NCI-H345 treated with DMSO at 0.1 percent for 48 hours (cell line): ENCODE results near the gene GPR162.

Source experiments
- DNase-seq: peaks from one replicate; lab custom pipeline; 2025; ENCODE audit not compliant: unreplicated experiment; lab: John Stamatoyannopoulos, UW

The GPR162 gene

DNA sequence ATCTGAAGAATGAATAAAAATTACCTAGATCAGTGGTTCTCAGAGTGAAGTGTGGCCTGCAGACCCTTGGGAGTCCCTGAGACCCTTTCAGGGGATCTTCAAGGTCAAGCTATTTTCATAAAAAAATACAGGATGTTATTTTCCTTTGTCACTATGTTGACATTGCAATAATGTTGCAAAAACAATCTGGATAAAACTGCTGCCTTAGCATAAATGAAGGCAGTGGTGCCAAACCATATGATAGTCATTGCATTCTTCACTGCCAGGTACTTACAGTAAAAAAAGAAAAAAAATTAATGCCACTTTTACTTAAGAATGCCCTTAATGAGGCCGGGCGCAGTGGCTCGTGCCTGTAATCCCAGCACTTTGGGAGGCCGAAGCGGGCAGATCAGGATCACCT lies 34.3 kb upstream of the GPR162 start:
- DNase-seq: no peak

- no peak for DNase-seq
Measured at GRCh38 chr12:6788972-6789924, 32.4 kb upstream of the GPR162 start, which contains the start of gene CD4. Gene CD4 (plus strand): TSS chr12:6789528. CDS start chr12:6800139, 10,611 bp downstream.

DNA sequence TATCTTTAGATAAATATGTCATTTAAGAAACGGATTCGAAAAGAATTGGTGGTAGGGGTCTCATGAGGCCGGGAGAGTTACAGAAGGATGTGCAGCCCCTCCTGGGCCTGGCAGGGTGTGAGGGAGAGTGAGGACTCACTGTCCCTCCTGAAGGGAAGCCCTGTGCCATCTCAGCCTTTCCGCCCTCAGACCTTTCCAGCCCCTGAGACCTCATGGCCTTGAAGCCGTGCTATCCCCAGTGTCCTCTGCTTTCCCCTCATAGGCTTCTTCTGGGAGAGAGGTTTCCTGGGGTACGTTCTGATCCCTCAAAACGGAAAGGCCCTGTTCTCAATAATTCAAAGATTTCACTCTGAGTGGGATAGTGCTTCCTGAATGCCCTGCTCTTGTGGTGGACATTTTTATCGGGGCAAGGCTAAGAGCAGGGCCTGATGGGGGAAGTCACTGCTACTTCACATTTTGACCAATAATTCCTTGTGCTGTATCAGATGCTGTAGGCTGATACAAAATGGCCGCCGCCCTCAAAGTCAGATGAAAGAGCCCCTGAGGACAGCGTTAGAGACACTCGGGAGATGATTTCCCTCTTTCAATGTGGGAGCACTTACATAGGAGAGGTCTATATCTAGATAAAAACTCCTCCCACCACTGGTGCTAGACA lies 31.0 kb upstream of the GPR162 start:
- no peak for DNase-seq

- no peak for DNase-seq
Measured at GRCh38 chr12:6791931-6792520, 29.6 kb upstream of the GPR162 start.

DNA sequence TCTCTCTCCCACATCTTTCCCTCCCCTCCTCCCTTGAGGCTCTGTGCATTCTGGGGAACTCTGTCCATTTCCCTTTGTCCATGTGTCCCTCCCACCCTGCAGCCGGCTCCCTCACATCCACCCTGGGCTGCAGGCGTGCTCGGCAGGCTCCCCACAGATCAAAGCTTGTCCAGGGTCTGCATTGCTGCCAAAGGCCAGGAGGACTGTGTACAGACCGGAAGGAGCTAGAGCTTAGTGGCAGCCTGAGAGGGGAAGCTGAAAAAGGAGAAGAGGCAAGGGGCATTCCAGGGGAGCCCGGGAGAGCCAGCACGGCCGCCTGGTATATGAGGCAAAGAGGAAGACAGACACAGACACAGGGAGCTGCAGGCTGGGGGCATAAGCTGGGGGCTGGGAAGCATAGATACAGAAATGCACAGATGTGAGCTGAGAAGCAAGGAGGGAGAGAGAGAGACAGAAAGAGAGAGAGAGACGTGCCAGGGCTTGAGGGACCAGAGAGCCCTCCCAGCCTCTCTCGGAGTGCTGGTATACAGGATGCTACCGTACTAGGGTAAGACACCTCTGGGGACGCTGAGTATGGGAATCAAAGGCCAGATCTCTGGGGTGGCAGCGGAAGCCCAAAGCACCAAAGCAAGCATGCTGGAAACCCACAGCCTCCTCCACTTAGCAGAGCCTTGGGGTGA lies 29.0 kb upstream of the GPR162 start:
- DNase-seq: no peak

GRCh38 chr12:6795088-6795487 lies 26.5 kb upstream of the GPR162 start:
- no peak for DNase-seq

- no peak for DNase-seq
Measured at GRCh38 chr12:6796576-6796975, 25.0 kb upstream of the GPR162 start.

DNA sequence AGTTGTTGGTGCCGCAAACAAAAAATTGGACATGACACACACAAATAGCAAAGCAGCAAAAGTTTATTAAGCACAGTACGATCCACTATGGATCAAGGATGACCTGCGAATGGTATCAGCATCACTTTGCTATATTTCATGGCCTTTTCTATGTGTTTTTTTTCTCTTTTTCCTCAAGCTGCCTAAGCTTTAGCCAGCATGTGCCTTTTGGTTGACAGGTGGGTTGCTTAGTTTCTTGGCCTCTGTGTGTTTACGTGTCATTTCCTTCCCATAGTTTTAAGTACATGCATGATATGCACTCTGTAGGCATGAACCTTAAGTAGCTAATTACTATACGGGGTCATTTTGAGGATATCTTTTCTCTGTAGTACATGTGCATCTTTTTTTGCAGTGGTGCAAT lies 22.5 kb upstream of the GPR162 start:
- DNase-seq: no peak

DNA sequence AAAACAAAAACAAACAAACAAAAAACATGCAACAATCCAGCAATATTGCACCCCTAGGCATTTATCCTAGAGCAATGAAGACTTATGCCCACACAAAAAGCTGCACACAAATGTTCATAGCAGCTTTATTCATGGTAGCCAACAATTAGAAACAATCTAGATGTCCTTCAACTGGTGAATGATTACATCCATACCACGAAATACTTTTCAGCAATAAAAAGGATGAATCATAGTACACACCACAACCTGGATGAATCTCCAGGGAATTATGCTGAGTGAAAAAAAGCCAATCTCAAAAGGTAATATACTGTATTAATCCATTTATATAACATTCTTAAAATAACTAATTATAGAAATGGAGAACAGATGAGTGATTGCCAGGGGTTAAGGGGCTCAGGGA lies 14.5 kb upstream of the GPR162 start:
- no peak for DNase-seq

GRCh38 chr12:6809056-6809455 lies 12.6 kb upstream of the GPR162 start:
- DNase-seq: no peak

- no peak for DNase-seq
Measured at GRCh38 chr12:6810758-6811157, 10.9 kb upstream of the GPR162 start.

- DNase-seq: no peak
Measured at GRCh38 chr12:6813363-6813762, 8.3 kb upstream of the GPR162 start.

DNA sequence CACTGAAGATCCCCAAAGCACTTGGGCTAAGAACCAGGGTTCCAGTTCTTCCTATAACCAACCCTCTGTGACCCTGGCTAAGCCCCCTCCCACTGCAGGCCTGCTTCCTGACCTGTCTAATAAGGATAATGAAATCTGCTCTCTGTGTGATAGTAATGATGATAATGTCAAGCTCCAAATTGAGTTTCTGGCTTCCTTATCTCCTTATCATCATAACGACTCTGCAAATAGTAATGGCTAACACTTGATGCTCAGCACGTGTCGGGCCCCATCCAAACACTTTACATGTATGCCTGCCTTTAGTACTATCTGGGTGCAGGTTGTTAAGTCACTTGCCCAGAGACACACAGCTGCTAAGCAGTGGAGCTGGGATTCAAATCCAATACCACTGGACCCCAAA lies 5.0 kb upstream of the GPR162 start:
- DNase-seq: no peak

- no peak for DNase-seq
Measured at GRCh38 chr12:6817098-6817497, 4.5 kb upstream of the GPR162 start.

GRCh38 chr12:6817662-6818157 lies 3.9 kb upstream of the GPR162 start:
- no peak for DNase-seq

GRCh38 chr12:6818222-6818621 lies 3.4 kb upstream of the GPR162 start:
- no peak for DNase-seq

DNA sequence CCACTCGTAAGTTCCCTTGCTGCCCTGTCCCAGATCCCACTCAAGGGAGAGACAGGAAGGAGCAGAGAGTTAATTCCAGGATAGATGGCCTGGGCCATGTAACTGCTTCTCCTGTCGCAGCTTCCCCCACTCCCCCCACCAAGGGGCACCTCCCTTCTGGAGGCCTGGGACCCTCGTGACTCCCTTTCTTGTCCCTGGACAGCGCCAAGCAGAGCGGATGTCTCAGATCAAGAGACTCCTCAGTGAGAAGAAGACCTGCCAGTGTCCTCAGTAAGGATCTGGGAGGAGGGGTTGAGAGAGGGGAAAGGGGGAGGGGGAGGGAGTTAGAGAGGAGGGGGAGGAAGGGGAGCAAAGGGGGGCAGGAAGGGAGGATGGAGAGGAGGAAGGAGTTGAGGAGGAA lies 3.0 kb upstream of the GPR162 start:
- DNase-seq: no peak

DNA sequence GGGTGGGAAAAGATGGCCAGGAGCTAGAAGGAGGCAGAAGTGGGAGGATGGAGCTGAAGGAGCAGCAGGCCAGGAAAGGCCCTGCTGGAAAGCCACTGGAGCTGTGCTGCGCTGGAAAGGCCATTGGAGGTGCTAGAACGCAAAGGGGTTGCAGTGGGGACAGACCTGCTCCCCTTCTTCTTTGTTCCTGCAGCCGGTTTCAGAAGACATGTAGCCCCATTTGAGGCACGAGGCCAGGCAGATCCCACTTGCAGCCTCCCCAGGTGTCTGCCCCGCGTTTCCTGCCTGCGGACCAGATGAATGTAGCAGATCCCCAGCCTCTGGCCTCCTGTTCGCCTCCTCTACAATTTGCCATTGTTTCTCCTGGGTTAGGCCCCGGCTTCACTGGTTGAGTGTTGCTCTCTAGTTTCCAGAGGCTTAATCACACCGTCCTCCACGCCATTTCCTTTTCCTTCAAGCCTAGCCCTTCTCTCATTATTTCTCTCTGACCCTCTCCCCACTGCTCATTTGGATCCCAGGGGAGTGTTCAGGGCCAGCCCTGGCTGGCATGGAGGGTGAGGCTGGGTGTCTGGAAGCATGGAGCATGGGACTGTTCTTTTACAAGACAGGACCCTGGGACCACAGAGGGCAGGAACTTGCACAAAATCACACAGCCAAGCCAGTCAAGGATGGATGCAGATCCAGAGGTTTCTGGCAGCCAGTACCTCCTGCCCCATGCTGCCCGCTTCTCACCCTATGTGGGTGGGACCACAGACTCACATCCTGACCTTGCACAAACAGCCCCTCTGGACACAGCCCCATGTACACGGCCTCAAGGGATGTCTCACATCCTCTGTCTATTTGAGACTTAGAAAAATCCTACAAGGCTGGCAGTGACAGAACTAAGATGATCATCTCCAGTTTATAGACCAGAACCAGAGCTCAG lies 2.3 kb upstream of the GPR162 start:
- DNase-seq: no peak

DNA sequence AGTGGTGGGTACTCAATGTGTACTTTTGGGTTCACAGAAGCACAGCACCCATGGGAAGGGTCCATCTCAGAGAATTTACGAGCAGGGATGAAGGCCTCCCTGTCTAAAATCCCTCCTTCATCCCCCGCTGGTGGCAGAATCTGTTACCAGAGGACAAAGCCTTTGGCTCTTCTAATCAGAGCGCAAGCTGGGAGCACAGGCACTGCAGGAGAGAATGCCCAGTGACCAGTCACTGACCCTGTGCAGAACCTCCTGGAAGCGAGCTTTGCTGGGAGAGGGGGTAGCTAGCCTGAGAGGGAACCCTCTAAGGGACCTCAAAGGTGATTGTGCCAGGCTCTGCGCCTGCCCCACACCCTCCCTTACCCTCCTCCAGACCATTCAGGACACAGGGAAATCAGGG lies 1.5 kb upstream of the GPR162 start:
- DNase-seq: no peak
